GM23338 (cell line): Measurements from ENCODE around the gene C2CD2L. TPM values are rescaled to one million over a fixed set of nuclear protein-coding genes. Genes with fewer than 3 reads are reported as not detected.

ENCODE experiments used
- ATAC-seq: fragments of 200-7000 bp; cut with Tn5 transposase; 3 replicates; pipeline ENCODE4 v1.9.1; 2020
- DNase-seq: peaks from one replicate; pipeline ENCODE4 v3.0.0-alpha.2; 2015; ENCODE audit warnings: low spot score
- H2AFZ ChIP-seq: fragments of 200-600 bp; sonication (generic); 2 replicates; pipeline ENCODE4 v1.8.0; 2016; ENCODE audit warnings: antibody characterized with exemption, mild to moderate bottlenecking, moderate library complexity
- H3F3A ChIP-seq: fragments of 200-600 bp; sonication (generic); replicated peaks from 2 replicates; pipeline ENCODE4 v1.8.0; 2017; ENCODE audit warnings: antibody characterized with exemption, mixed run types, low read depth
- H3K27ac ChIP-seq: fragments of 200-600 bp; sonication (generic); 2 replicates; pipeline ENCODE4 v1.6.1; 2016; ENCODE audit warnings: low read depth
- H3K27me3 ChIP-seq: fragments of 200-600 bp; sonication (generic); 2 replicates; pipeline ENCODE4 v1.8.0; 2016; ENCODE audit warnings: mild to moderate bottlenecking, mixed run types, moderate library complexity; ENCODE audit not compliant: insufficient read depth
- H3K36me3 ChIP-seq: fragments of 200-600 bp; sonication (generic); 2 replicates; pipeline ENCODE4 v1.8.0; 2016; ENCODE audit warnings: mild to moderate bottlenecking; ENCODE audit not compliant: insufficient read depth
- H3K4me1 ChIP-seq: fragments of 200-600 bp; sonication (generic); 2 replicates; pipeline ENCODE4 v1.8.0; 2016; ENCODE audit warnings: mild to moderate bottlenecking, moderate library complexity; ENCODE audit not compliant: insufficient read depth
- H3K4me2 ChIP-seq: fragments of 200-600 bp; sonication (generic); 2 replicates; pipeline ENCODE4 v1.7.1; 2017; ENCODE audit warnings: mixed run types
- H3K4me3 ChIP-seq: fragments of 200-600 bp; sonication (generic); 2 replicates; pipeline ENCODE4 v1.6.1; 2016; ENCODE audit warnings: mixed run types
- H3K79me2 ChIP-seq: fragments of 200-600 bp; sonication (generic); replicated peaks from 2 replicates; pipeline ENCODE4 v1.8.0; 2017; ENCODE audit warnings: mild to moderate bottlenecking; ENCODE audit not compliant: insufficient read depth
- H3K9me2 ChIP-seq: fragments of 200-600 bp; sonication (generic); 2 replicates; pipeline ENCODE4 v1.8.0; 2017; ENCODE audit not compliant: insufficient read depth
- H4K20me1 ChIP-seq: fragments of 200-600 bp; sonication (generic); replicated peaks from 2 replicates; pipeline ENCODE4 v1.8.0; 2017; ENCODE audit warnings: mild to moderate bottlenecking; ENCODE audit not compliant: insufficient read depth
- H3K27ac Mint-ChIP-seq: 2 replicates; pipeline ENCODE4 v1.8.0; 2020; ENCODE audit warnings: inconsistent platforms, mild to moderate bottlenecking, moderate library complexity, mixed read lengths
- H3K27me3 Mint-ChIP-seq: 3 replicates; pipeline ENCODE4 v1.8.0; 2022; ENCODE audit warnings: low read depth, mild to moderate bottlenecking, moderate library complexity, mixed read lengths, inconsistent platforms; ENCODE audit not compliant: insufficient read depth, poor library complexity
- H3K36me3 Mint-ChIP-seq: 3 replicates; pipeline ENCODE4 v1.8.0; 2021; ENCODE audit warnings: low read depth, mild to moderate bottlenecking, inconsistent platforms, moderate library complexity, mixed read lengths
- H3K4me1 Mint-ChIP-seq: 3 replicates; pipeline ENCODE4 v1.8.0; 2020; ENCODE audit warnings: mild to moderate bottlenecking, inconsistent platforms, mixed read lengths
- H3K4me3 Mint-ChIP-seq: 3 replicates; pipeline ENCODE4 v1.8.0; 2021; ENCODE audit warnings: moderate library complexity, mild to moderate bottlenecking, inconsistent platforms, mixed read lengths
- H3K9me3 Mint-ChIP-seq: 3 replicates; pipeline ENCODE4 v1.8.0; 2020; ENCODE audit warnings: moderate library complexity, mild to moderate bottlenecking, inconsistent platforms, mixed read lengths
- CREB1 ChIP-seq: fragments of 250-450 bp; sonication (Bioruptor Pico); IDR thresholded peaks from 2 replicates; pipeline ENCODE4 v1.5.0; 2020; ENCODE audit warnings: low read depth, mild to moderate bottlenecking, moderate library complexity
- CTCF ChIP-seq, 2 experiments: fragments of 200-600 bp in 1 of 2; sonication (generic) in 1 of 2; conservative IDR thresholded peaks; 2 replicates each; pipeline versions ENCODE4 v1.5.1 to v1.6.1; 2016 to 2017; ENCODE audit warnings: antibody characterized with exemption in 2 of 2, low read depth in 2 of 2, mild to moderate bottlenecking in 2 of 2, moderate library complexity in 1 of 2
- ETS1 ChIP-seq: IDR thresholded peaks from 2 replicates; pipeline ENCODE4 v1.6.1; 2016; ENCODE audit warnings: antibody characterized with exemption
- EZH2 ChIP-seq: fragments of 200-600 bp; sonication (generic); IDR thresholded peaks from one replicate; pipeline ENCODE4 v1.8.0; 2017; ENCODE audit warnings: antibody characterized with exemption, mild to moderate bottlenecking, low read depth; ENCODE audit not compliant: unreplicated experiment
- EZH2phosphoT487 ChIP-seq: fragments of 200-600 bp; sonication (generic); IDR thresholded peaks from one replicate; pipeline ENCODE4 v1.8.1; 2018; ENCODE audit warnings: antibody characterized with exemption; ENCODE audit not compliant: unreplicated experiment
- JUNB ChIP-seq: IDR thresholded peaks from one replicate; pipeline ENCODE4 v1.6.1; 2016; ENCODE audit warnings: antibody characterized with exemption; ENCODE audit not compliant: unreplicated experiment
- NANOG ChIP-seq: IDR thresholded peaks from 2 replicates; pipeline ENCODE4 v1.6.1; 2016; ENCODE audit warnings: antibody characterized with exemption, borderline replicate concordance
- POLR2AphosphoS5 ChIP-seq: IDR thresholded peaks from 2 replicates; pipeline ENCODE4 v1.6.1; 2016; ENCODE audit warnings: antibody characterized with exemption, low read depth
- REST ChIP-seq: IDR thresholded peaks from one replicate; pipeline ENCODE4 v1.6.1; 2018; ENCODE audit warnings: antibody characterized with exemption; ENCODE audit not compliant: unreplicated experiment
- STAT1 ChIP-seq: IDR thresholded peaks from one replicate; pipeline ENCODE4 v1.6.1; 2016; ENCODE audit warnings: antibody characterized with exemption; ENCODE audit not compliant: unreplicated experiment
- ZNF114 ChIP-seq: fragments of 250-450 bp; sonication (Bioruptor Pico); IDR thresholded peaks from 2 replicates; pipeline ENCODE4 v1.5.0; 2020; ENCODE audit warnings: mild to moderate bottlenecking, moderate library complexity
- ZNF331 ChIP-seq: fragments of 250-450 bp; sonication (Bioruptor Pico); IDR thresholded peaks from 2 replicates; pipeline ENCODE4 v1.5.0; 2020; ENCODE audit warnings: low read depth, mild to moderate bottlenecking, moderate library complexity
- ZNF462 ChIP-seq: fragments of 250-450 bp; sonication (Bioruptor Pico); IDR thresholded peaks from 2 replicates; pipeline ENCODE4 v1.5.0; 2020; ENCODE audit warnings: mild to moderate bottlenecking, moderate library complexity
- polyA plus RNA-seq: library from polyadenylated mRNA; unstranded; fragments of >200 nt; fragmentation: Nextera tagmentation; extraction: Ambion mirVana; gene quantifications from 2 replicates; pipeline ENCODE4 v1.2.1, GENCODE V29; 2016
- total RNA-seq: library from RNA; depleted of rRNA; stranded (reverse); fragments of >200 nt; shearing (Covaris generic); gene quantifications from 2 replicates; pipeline ENCODE4 v1.2.3, GENCODE V29; 2014

The C2CD2L gene
- total and polyA plus RNA-seq, 2 experiments from 2014 or later, result 1.4 to 4.4 TPM

DNA sequence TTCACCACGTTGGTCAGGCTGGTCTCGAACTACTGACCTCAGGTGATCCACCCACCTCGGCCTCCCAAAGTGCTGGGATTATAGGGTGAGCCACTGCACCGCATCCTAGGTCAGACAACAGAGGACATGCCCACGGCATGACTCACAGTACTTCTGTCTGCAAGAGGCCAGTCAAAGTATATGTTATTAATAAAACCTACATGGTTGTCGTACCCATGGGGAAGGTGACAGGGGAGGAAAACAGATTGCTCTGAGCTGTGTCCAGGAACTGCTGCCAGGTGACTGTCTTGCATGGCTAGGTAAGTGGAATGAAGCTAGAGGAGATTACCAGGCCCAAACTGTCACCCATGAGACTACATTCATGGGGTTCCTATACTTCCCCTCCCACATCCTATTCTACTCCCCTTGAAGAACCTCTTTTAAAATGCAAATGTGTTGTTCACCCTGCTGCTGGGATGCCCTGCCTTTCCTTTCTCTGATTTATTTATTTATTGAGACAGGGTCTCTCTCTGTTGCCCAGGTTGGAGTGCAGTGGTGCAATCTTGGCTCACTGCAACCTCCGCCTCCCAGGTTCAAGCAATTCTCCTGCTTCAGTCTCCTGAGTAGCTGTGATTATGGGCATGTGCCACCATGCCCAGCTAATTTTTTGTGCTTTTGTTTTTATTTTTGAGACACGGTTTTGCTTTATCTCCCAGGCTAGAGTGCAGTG lies 59.4 kb downstream of the C2CD2L start:
- Mint-ChIP-seq H3K27ac (peak overlapping the region; percentile 31; the same call in 1 of the 2 replicates), H3K4me3 (no peak overlapping the region; the same call in 2 of the 3 replicates), H3K36me3 (no peaks in the 10 kb centered on the region), H3K4me1 (peaks cover 12% of the 10 kb centered on the region), H3K27me3 (peaks cover 25% of the 10 kb centered on the region), H3K9me3 (no peaks in the 10 kb centered on the region; the same call in 2 of the 3 replicates)
- H3F3A ChIP-seq, result peaks cover 6% of the 10 kb centered on the region; the same call in 1 of the 2 replicates
- no peak for TF ChIP-seq POLR2AphosphoS5
- no peak for TF ChIP-seq ZNF331 (CRISPR knock-in tag)
- TF ChIP-seq NANOG, result no peak
- TF ChIP-seq STAT1, result no peak
- no peak for TF ChIP-seq EZH2phosphoT487
- TF ChIP-seq CREB1 (CRISPR knock-in tag), result no peak
- TF ChIP-seq JUNB, result no peak
- no peak for TF ChIP-seq ETS1
- no peak for TF ChIP-seq CTCF (conservative IDR thresholded peaks at IDR 0.05; ENCODE audit: low read depth in 2 of 2)
- no peak for TF ChIP-seq REST
- TF ChIP-seq ZNF114 (CRISPR knock-in tag), result no peak
- TF ChIP-seq EZH2, result no peak
- no peak for TF ChIP-seq ZNF462 (CRISPR knock-in tag)
- H3K36me3 ChIP-seq, result no peaks in the 10 kb centered on the region
- H3K4me2 ChIP-seq, result peak overlapping the region; percentile 42; the same call in 1 of the 2 replicates
- H4K20me1 ChIP-seq, result no peaks in the 10 kb centered on the region
- ATAC-seq (no peak), DNase-seq (no peak)
- no peaks in the 10 kb centered on the region for H3K79me2 ChIP-seq
- H3K9me2 ChIP-seq, result no peaks in the 10 kb centered on the region
- H3K4me3 ChIP-seq, result no peak overlapping the region
- H3K4me1 ChIP-seq, result peaks cover 12% of the 10 kb centered on the region; the same call in 1 of the 2 replicates
- H3K27ac ChIP-seq, result no peak overlapping the region
- no peaks in the 10 kb centered on the region for H3K27me3 ChIP-seq
- H2AFZ ChIP-seq, result peak overlapping the region; percentile 67; the same call in 1 of the 2 replicates
